A549 (cell line): ENCODE measurements around the gene STOX1. TPM values are rescaled to one million over a fixed set of nuclear protein-coding genes. Genes with fewer than 3 reads are reported as not detected.

Experiments
- ATAC-seq, 2 experiments: fragments of 200-7000 bp in 1 of 2; fragments of >200 bp in 1 of 2; cut with Nextera tagmentation in 1 of 2; cut with Tn5 transposase in 1 of 2; 3 replicates each; pipeline versions ENCODE4 v1.8.0 to v1.9.1; 2018 to 2020; ENCODE audit warnings: mild to moderate bottlenecking in 1 of 2, moderate library complexity in 1 of 2
- CTCF ChIA-PET: fragments of 300-600 bp; sonication (Branson Sonifier 250); formaldehyde crosslinking; extraction: SDS; loops from one replicate; lab custom pipeline; 2021; ENCODE audit warnings: antibody characterized with exemption, inconsistent platforms; lab: Yijun Ruan, JAX
- POLR2A ChIA-PET: fragments of 350-600 bp; formaldehyde crosslinking; extraction: SDS; loops from one replicate; lab custom pipeline; 2021; ENCODE audit warnings: antibody characterized with exemption, inconsistent platforms; lab: Yijun Ruan, JAX
- DNase-seq, 2 experiments: peaks; one replicate each; pipeline versions ENCODE4 v3.0.0 to v3.0.0-alpha.2; 2011 to 2016; ENCODE audit warnings: low read depth in 1 of 2, low spot score in 1 of 2
- FAIRE-seq: peaks from 2 replicates; lab custom pipeline; 2011; peaks lifted over from hg19 to GRCh38; lab: Jason Lieb, UNC
- H3K27ac ChIP-seq, 2 experiments: fragments of >200 bp; sonication (Bioruptor Twin); formaldehyde crosslinking; 3 replicates each; pipeline ENCODE4 v1.5.1; 2016 to 2017
- H3K4me1 ChIP-seq: fragments of >200 bp; sonication (Bioruptor Twin); formaldehyde crosslinking; 3 replicates; pipeline ENCODE4 v1.6.1; 2016
- H3K4me2 ChIP-seq: fragments of >200 bp; sonication (Bioruptor Twin); formaldehyde crosslinking; 3 replicates; pipeline ENCODE4 v1.6.1; 2016
- H3K4me3 ChIP-seq: fragments of >200 bp; sonication (Bioruptor Twin); formaldehyde crosslinking; 3 replicates; pipeline ENCODE4 v1.5.1; 2016
- H3K9me3 ChIP-seq: fragments of >200 bp; sonication (Bioruptor Twin); formaldehyde crosslinking; 3 replicates; pipeline ENCODE4 v1.6.1; 2016
- BHLHE40 ChIP-seq: IDR thresholded peaks from 2 replicates; pipeline ENCODE4 v1.6.1; 2012; ENCODE audit warnings: low read depth, low read length, inconsistent platforms
- CHD4 ChIP-seq: fragments of 200-600 bp; sonication (generic); IDR thresholded peaks from 2 replicates; pipeline ENCODE4 v1.6.1; 2016; ENCODE audit warnings: antibody characterized with exemption, mild to moderate bottlenecking, borderline replicate concordance
- EHF ChIP-seq: fragments of 250-450 bp; sonication (Bioruptor Pico); IDR thresholded peaks from 2 replicates; pipeline ENCODE4 v1.5.0; 2020; ENCODE audit warnings: mild to moderate bottlenecking
- FOSB ChIP-seq: fragments of 250-450 bp; sonication (Bioruptor Pico); IDR thresholded peaks from 2 replicates; pipeline ENCODE4 v1.5.0; 2020; ENCODE audit warnings: mild to moderate bottlenecking, moderate library complexity
- FOSL2 ChIP-seq, 2 experiments: fragments of 450-650 bp in 1 of 2; fragments of >200 bp in 1 of 2; sonication (Bioruptor Twin) in 1 of 2; formaldehyde crosslinking; IDR thresholded peaks; 2 replicates each; pipeline versions ENCODE4 v1.5.0 to v1.6.1; 2016 to 2020; ENCODE audit warnings: mild to moderate bottlenecking in 1 of 2, moderate library complexity in 1 of 2
- FOXS1 ChIP-seq: fragments of 250-450 bp; sonication (Bioruptor Pico); IDR thresholded peaks from 2 replicates; pipeline ENCODE4 v1.5.0; 2020; ENCODE audit warnings: mild to moderate bottlenecking, moderate library complexity
- GATA3 ChIP-seq: IDR thresholded peaks from 2 replicates; pipeline ENCODE4 v1.6.1; 2012; ENCODE audit warnings: borderline replicate concordance
- HDAC2 ChIP-seq: fragments of 200-600 bp; sonication (generic); IDR thresholded peaks from 2 replicates; pipeline ENCODE4 v1.6.1; 2016
- JUN ChIP-seq, 2 experiments: fragments of >200 bp; sonication (Bioruptor Twin); formaldehyde crosslinking; IDR thresholded peaks; 2 replicates in 1 of 2; 3 replicates in 1 of 2; pipeline ENCODE4 v1.6.1; 2016 to 2017
- KDM5A ChIP-seq: fragments of 200-600 bp; sonication (generic); IDR thresholded peaks from 2 replicates; pipeline ENCODE4 v1.6.1; 2016; ENCODE audit warnings: antibody characterized with exemption, mild to moderate bottlenecking
- MAZ ChIP-seq: fragments of 150-350 bp; IDR thresholded peaks from 2 replicates; pipeline ENCODE4 v1.6.1; 2014; ENCODE audit warnings: antibody characterized with exemption, low read depth, low read length, borderline replicate concordance
- PHF8 ChIP-seq: fragments of 200-600 bp; sonication (generic); IDR thresholded peaks from 2 replicates; pipeline ENCODE4 v1.6.1; 2016; ENCODE audit warnings: low read depth, mild to moderate bottlenecking, antibody characterized with exemption, moderate library complexity, borderline replicate concordance
- POLR2A ChIP-seq: IDR thresholded peaks from 2 replicates; pipeline ENCODE4 v1.6.1; 2012; ENCODE audit warnings: mild to moderate bottlenecking, low read length
- POLR2AphosphoS2 ChIP-seq: conservative IDR thresholded peaks from 2 replicates; pipeline ENCODE4 v1.6.1; 2012; ENCODE audit warnings: low read length, improper control_type of control experiment, inconsistent platforms
- RARB ChIP-seq: fragments of 250-450 bp; sonication (Bioruptor Pico); IDR thresholded peaks from 2 replicates; pipeline ENCODE4 v1.8.0; 2021; ENCODE audit warnings: mild to moderate bottlenecking, moderate library complexity
- ZC3H11A ChIP-seq: fragments of 450-650 bp; IDR thresholded peaks from 2 replicates; pipeline ENCODE4 v1.6.1; 2014; ENCODE audit warnings: antibody characterized with exemption, mild to moderate bottlenecking
- ZFP36 ChIP-seq: fragments of 450-650 bp; IDR thresholded peaks from 2 replicates; pipeline ENCODE4 v1.6.1; 2014; ENCODE audit warnings: borderline replicate concordance; ENCODE audit not compliant: partially characterized antibody
- ZNF302 ChIP-seq: fragments of 250-450 bp; sonication (Bioruptor Pico); IDR thresholded peaks from 2 replicates; pipeline ENCODE4 v1.9.0; 2021; ENCODE audit warnings: inconsistent platforms, mild to moderate bottlenecking, moderate library complexity
- ZSCAN20 ChIP-seq: fragments of 250-450 bp; sonication (Bioruptor Pico); IDR thresholded peaks from 2 replicates; pipeline ENCODE4 v1.8.0; 2022; ENCODE audit warnings: mild to moderate bottlenecking, moderate library complexity
- WGBS: methylation state at CpG from one replicate; pipeline ENCODE4 v1.1.6; 2017; ENCODE audit errors: missing lambda C conversion rate; 5-methylcytosine and 5-hydroxymethylcytosine counted together
- polyA plus RNA-seq, 4 experiments: library from polyadenylated mRNA; depleted of rRNA in 3 of 4; stranded (reverse); fragments of >200 nt; fragmentation: RNase III in 1 of 4; extraction: RNeasy Plus Mini Kit Qiagen cat#74134 plus additional on column Dnase treatment in 1 of 4; gene quantifications; 2 replicates in 3 of 4; 3 replicates in 1 of 4; pipeline ENCODE4 v1.2.3, GENCODE V29; 2011 to 2017
- TF ChIP-seq, protein P1 (sequence below): fragments of >200 bp; sonication (Bioruptor Twin); formaldehyde crosslinking; IDR thresholded peaks from 3 replicates; pipeline ENCODE4 v1.6.1; 2016
- TF ChIP-seq, protein P2 (sequence below): fragments of 200-600 bp; sonication (generic); IDR thresholded peaks from 2 replicates; pipeline ENCODE4 v1.6.1; 2016; ENCODE audit warnings: antibody characterized with exemption, mild to moderate bottlenecking, moderate library complexity
- TF ChIP-seq, protein P3 (sequence below): fragments of 250-450 bp; sonication (Bioruptor Pico); IDR thresholded peaks from 2 replicates; pipeline ENCODE4 v1.5.0; 2021; ENCODE audit warnings: mild to moderate bottlenecking, moderate library complexity, borderline replicate concordance
- TF ChIP-seq, protein P4 (sequence below): fragments of 250-450 bp; sonication (Bioruptor Pico); IDR thresholded peaks from 2 replicates; pipeline ENCODE4 v1.5.0; 2020; ENCODE audit warnings: low read depth, mild to moderate bottlenecking, moderate library complexity
- TF ChIP-seq, protein P5 (sequence below): fragments of 450-650 bp; IDR thresholded peaks from 2 replicates; pipeline ENCODE4 v1.6.1; 2014; ENCODE audit warnings: antibody characterized with exemption
- TF ChIP-seq, protein P6 (sequence below): IDR thresholded peaks from 2 replicates; pipeline ENCODE4 v1.6.1; 2012; ENCODE audit warnings: low read depth, borderline replicate concordance

STOX1 gene
- polyA plus RNA-seq, 2 of the 4 experiments (the other 2 are of a cell fraction) = 0.94 to 1.6 TPM

DNA sequence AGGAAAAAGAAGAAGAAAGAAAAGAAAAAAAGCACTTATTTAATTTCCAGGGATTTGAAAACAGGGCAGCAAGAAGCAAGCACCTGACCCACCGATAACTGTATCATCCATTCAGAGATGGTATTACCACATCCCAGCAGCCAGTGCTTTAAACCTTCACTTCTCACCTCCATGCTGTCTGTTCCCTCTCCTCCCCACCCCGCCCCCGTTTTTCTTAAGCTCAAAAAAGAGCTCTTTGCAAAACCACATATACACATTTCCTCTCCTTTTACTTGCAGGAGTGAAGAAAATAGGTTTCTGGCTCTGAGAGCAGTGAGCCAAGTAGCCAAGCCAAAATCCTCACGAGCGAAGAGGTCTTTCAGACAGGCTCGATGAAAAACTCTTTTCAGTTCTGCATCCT, 2.2 kb downstream of the STOX1 start:
- no peaks in the 10 kb centered on the region for H3K4me1 ChIP-seq
- no peak overlapping the region for H3K4me3 ChIP-seq
- DNase-seq = no peak
- no peak for FAIRE-seq
- TF ChIP-seq ZFP36 (no peak), JUN (IDR thresholded peaks at IDR 0.05) (no peak), RARB (CRISPR knock-in tag) (no peak), FOSL2 (IDR thresholded peaks at IDR 0.05) (no peak), FOSL2 (CRISPR knock-in tag; IDR thresholded peaks at IDR 0.05) (no peak), EHF (CRISPR knock-in tag) (no peak), PHF8 (no peak)
- TF ChIP-seq, protein P1, sequence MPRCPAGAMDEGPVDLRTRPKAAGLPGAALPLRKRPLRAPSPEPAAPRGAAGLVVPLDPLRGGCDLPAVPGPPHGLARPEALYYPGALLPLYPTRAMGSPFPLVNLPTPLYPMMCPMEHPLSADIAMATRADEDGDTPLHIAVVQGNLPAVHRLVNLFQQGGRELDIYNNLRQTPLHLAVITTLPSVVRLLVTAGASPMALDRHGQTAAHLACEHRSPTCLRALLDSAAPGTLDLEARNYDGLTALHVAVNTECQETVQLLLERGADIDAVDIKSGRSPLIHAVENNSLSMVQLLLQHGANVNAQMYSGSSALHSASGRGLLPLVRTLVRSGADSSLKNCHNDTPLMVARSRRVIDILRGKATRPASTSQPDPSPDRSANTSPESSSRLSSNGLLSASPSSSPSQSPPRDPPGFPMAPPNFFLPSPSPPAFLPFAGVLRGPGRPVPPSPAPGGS = no peak
- no peak overlapping the region for H3K27ac ChIP-seq
- ATAC-seq = no peak
- H3K4me2 ChIP-seq = no peak overlapping the region
- WGBS = 66% methylated on average over 6 of the region's 6 CpGs
- CTCF ChIA-PET = interaction anchor here (1.2 to 1.9 kb wide), 2 partner anchors 9 to 617 kb away, joined by 3 to 6 read pairs; no protein-coding TSS in a partner anchor
- no peaks in the 10 kb centered on the region for H3K9me3 ChIP-seq
- POLR2A ChIA-PET = no interaction called here

DNA sequence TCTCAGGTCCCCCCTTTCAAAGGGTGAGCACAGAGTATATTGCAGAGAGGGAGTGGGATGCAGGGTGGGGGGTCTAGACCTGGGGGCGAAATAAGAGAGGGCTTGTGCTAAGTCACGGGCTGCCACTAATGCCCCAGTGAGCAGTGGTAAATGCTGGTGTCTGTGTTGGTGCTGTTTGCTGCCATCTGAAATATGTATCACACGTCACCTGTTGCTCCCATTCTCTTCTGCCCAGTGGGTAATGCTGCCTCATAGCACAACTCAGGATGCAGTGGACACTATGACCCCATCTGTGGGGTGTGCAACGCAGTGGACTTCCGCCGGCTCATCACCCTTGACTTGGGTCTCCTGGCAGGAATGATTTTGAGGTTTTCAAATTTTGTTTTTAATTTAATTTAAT, 2.6 kb downstream of the STOX1 start:
- DNase-seq (no peak), FAIRE-seq (no peak), ATAC-seq (no peak)
- WGBS = 90% methylated on average over 6 of the region's 6 CpGs
- H3K9me3 ChIP-seq = no peaks in the 10 kb centered on the region
- no peak for TF ChIP-seq RARB (CRISPR knock-in tag)
- TF ChIP-seq CHD4 = no peak
- TF ChIP-seq ZSCAN20 (CRISPR knock-in tag) = no peak
- TF ChIP-seq POLR2A = no peak
- no peak for TF ChIP-seq JUN (IDR thresholded peaks at IDR 0.05)
- TF ChIP-seq, protein P2, sequence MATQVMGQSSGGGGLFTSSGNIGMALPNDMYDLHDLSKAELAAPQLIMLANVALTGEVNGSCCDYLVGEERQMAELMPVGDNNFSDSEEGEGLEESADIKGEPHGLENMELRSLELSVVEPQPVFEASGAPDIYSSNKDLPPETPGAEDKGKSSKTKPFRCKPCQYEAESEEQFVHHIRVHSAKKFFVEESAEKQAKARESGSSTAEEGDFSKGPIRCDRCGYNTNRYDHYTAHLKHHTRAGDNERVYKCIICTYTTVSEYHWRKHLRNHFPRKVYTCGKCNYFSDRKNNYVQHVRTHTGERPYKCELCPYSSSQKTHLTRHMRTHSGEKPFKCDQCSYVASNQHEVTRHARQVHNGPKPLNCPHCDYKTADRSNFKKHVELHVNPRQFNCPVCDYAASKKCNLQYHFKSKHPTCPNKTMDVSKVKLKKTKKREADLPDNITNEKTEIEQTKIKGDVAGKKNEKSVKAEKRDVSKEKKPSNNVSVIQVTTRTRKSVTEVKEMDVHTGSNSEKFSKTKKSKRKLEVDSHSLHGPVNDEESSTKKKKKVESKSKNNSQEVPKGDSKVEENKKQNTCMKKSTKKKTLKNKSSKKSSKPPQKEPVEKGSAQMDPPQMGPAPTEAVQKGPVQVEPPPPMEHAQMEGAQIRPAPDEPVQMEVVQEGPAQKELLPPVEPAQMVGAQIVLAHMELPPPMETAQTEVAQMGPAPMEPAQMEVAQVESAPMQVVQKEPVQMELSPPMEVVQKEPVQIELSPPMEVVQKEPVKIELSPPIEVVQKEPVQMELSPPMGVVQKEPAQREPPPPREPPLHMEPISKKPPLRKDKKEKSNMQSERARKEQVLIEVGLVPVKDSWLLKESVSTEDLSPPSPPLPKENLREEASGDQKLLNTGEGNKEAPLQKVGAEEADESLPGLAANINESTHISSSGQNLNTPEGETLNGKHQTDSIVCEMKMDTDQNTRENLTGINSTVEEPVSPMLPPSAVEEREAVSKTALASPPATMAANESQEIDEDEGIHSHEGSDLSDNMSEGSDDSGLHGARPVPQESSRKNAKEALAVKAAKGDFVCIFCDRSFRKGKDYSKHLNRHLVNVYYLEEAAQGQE = no peak
- TF ChIP-seq FOSB (CRISPR knock-in tag) = no peak
- TF ChIP-seq, protein P3, sequence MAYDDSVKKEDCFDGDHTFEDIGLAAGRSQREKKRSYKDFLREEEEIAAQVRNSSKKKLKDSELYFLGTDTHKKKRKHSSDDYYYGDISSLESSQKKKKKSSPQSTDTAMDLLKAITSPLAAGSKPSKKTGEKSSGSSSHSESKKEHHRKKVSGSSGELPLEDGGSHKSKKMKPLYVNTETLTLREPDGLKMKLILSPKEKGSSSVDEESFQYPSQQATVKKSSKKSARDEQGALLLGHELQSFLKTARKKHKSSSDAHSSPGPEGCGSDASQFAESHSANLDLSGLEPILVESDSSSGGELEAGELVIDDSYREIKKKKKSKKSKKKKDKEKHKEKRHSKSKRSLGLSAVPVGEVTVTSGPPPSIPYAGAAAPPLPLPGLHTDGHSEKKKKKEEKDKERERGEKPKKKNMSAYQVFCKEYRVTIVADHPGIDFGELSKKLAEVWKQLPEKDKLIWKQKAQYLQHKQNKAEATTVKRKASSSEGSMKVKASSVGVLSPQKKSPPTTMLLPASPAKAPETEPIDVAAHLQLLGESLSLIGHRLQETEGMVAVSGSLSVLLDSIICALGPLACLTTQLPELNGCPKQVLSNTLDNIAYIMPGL (CRISPR knock-in tag) = no peak
- TF ChIP-seq HDAC2 = no peak
- no peak for TF ChIP-seq KDM5A
- no peak for TF ChIP-seq FOXS1 (CRISPR knock-in tag)
- no peak for TF ChIP-seq GATA3
- no peak for TF ChIP-seq MAZ
- TF ChIP-seq, protein P4, sequence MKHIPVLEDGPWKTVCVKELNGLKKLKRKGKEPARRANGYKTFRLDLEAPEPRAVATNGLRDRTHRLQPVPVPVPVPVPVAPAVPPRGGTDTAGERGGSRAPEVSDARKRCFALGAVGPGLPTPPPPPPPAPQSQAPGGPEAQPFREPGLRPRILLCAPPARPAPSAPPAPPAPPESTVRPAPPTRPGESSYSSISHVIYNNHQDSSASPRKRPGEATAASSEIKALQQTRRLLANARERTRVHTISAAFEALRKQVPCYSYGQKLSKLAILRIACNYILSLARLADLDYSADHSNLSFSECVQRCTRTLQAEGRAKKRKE (CRISPR knock-in tag) = no peak
- TF ChIP-seq, protein P5, sequence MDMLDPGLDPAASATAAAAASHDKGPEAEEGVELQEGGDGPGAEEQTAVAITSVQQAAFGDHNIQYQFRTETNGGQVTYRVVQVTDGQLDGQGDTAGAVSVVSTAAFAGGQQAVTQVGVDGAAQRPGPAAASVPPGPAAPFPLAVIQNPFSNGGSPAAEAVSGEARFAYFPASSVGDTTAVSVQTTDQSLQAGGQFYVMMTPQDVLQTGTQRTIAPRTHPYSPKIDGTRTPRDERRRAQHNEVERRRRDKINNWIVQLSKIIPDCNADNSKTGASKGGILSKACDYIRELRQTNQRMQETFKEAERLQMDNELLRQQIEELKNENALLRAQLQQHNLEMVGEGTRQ = no peak
- no peak for TF ChIP-seq POLR2AphosphoS2
- TF ChIP-seq, protein P6, sequence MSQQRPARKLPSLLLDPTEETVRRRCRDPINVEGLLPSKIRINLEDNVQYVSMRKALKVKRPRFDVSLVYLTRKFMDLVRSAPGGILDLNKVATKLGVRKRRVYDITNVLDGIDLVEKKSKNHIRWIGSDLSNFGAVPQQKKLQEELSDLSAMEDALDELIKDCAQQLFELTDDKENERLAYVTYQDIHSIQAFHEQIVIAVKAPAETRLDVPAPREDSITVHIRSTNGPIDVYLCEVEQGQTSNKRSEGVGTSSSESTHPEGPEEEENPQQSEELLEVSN = no peak
- TF ChIP-seq BHLHE40 = no peak
- TF ChIP-seq ZC3H11A = no peak
- no peak for TF ChIP-seq ZNF302
- no peak overlapping the region for H3K27ac ChIP-seq
- H3K4me2 ChIP-seq = no peak overlapping the region
- CTCF ChIA-PET = interaction anchor here (1.2 to 1.9 kb wide), 2 partner anchors 9 to 618 kb away, joined by 3 to 6 read pairs; no protein-coding TSS in a partner anchor
- POLR2A ChIA-PET = no interaction called here
- H3K4me3 ChIP-seq = no peak overlapping the region
- H3K4me1 ChIP-seq = no peaks in the 10 kb centered on the region
